ENCODE data around the gene METRN. TPM values are rescaled to one million over a fixed set of nuclear protein-coding genes. Genes with fewer than 3 reads are reported as not detected.

METRN gene
- polyA plus RNA-seq, 3 donors = 0.97 to 5.4 (median 1.7) TPM

DNA sequence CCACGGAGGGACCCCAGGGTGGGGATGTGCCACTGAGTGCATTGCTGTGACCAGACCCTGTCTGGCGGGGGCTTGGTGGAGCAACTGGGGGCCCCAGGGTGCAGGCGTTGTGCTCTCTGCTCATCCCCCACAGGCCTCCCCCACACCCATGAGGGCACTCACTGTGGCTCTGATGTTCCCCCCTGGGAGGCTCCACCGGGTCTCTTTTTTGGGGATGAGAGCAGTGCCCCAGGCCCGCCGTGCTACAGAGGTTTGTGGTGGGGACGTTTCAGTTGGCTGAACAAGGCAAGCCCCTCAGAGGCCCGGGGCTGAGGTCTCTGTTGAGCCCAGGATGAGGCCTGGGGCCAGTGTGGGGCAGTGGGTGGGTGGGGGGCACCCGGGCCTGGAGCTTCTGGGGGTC, 8.8 kb downstream of the METRN start:
- 89% methylated on average over 4 of the region's 9 CpGs for WGBS (ENCODE audit: insufficient coverage)
- H3K9me3 Mint-ChIP-seq = peaks cover 0 to 1% (median 0%) of the 10 kb centered on the region in 7 donors
- no peaks in the 10 kb centered on the region for H3K79me2 ChIP-seq (ENCODE audit: insufficient read depth, low read length)
- DNase-seq = no peak
- no peaks in the 10 kb centered on the region for H3K36me3 ChIP-seq (replicated peaks in 1 of 2; ENCODE audit: control insufficient read depth in 1 of 2, insufficient read depth in 2 of 2, low read length in 2 of 2)
- peaks cover 4 to 5% of the 10 kb centered on the region in 2 donors for H3K36me3 Mint-ChIP-seq
- no peak overlapping the region for H3K4me3 Mint-ChIP-seq
- H3K9me3 ChIP-seq (replicated peaks in 1 of 2; ENCODE audit: control insufficient read depth in 1 of 2, insufficient read depth in 1 of 2, low read length in 2 of 2) = no peaks in the 10 kb centered on the region
- peaks cover 27 to 52% (median 33%) of the 10 kb centered on the region in 3 donors for H3K27me3 Mint-ChIP-seq (ENCODE audit: low read depth in 3 of 3)
- peaks cover 16% of the 10 kb centered on the region for H3K4me1 Mint-ChIP-seq
- H3K4me3 ChIP-seq (replicated peaks in 1 of 3; ENCODE audit: low read depth in 2 of 3, low read length in 3 of 3) = no peak overlapping the region
- H3K27ac Mint-ChIP-seq = peak overlapping the region in 1 of 7 donors; percentile 75
- no peak overlapping the region for H3K4me2 ChIP-seq (replicated peaks; ENCODE audit: extremely low read depth, low read length, poor library complexity, severe bottlenecking)
- H4K20me1 ChIP-seq (ENCODE audit: insufficient read depth, low read length) = peaks cover 20% of the 10 kb centered on the region
- H2AFZ ChIP-seq (ENCODE audit: insufficient read depth, low read depth, low read length, poor library complexity, severe bottlenecking) = no peak overlapping the region
- peaks cover 35 to 51% of the 10 kb centered on the region in 2 donors for H3K4me1 ChIP-seq (ENCODE audit: control insufficient read depth in 1 of 2, insufficient read depth in 2 of 2, low read length in 2 of 2)
- TF ChIP-seq, protein P1, sequence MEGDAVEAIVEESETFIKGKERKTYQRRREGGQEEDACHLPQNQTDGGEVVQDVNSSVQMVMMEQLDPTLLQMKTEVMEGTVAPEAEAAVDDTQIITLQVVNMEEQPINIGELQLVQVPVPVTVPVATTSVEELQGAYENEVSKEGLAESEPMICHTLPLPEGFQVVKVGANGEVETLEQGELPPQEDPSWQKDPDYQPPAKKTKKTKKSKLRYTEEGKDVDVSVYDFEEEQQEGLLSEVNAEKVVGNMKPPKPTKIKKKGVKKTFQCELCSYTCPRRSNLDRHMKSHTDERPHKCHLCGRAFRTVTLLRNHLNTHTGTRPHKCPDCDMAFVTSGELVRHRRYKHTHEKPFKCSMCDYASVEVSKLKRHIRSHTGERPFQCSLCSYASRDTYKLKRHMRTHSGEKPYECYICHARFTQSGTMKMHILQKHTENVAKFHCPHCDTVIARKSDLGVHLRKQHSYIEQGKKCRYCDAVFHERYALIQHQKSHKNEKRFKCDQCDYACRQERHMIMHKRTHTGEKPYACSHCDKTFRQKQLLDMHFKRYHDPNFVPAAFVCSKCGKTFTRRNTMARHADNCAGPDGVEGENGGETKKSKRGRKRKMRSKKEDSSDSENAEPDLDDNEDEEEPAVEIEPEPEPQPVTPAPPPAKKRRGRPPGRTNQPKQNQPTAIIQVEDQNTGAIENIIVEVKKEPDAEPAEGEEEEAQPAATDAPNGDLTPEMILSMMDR (IDR thresholded peaks at IDR 0.05) = no peak
- peaks cover 3 to 47% of the 10 kb centered on the region in 2 donors for H3K27me3 ChIP-seq (ENCODE audit: control insufficient read depth in 2 of 2, insufficient read depth in 2 of 2, low read length in 2 of 2)
- no peak overlapping the region for H3K9ac ChIP-seq (ENCODE audit: insufficient read depth, low read length, poor library complexity, severe bottlenecking)
- H3K27ac ChIP-seq (ENCODE audit: low read depth in 1 of 2, low read length in 2 of 2) = no peak overlapping the region
- intact Hi-C loops (cut with micrococcal nuclease) = no loop called here

DNA sequence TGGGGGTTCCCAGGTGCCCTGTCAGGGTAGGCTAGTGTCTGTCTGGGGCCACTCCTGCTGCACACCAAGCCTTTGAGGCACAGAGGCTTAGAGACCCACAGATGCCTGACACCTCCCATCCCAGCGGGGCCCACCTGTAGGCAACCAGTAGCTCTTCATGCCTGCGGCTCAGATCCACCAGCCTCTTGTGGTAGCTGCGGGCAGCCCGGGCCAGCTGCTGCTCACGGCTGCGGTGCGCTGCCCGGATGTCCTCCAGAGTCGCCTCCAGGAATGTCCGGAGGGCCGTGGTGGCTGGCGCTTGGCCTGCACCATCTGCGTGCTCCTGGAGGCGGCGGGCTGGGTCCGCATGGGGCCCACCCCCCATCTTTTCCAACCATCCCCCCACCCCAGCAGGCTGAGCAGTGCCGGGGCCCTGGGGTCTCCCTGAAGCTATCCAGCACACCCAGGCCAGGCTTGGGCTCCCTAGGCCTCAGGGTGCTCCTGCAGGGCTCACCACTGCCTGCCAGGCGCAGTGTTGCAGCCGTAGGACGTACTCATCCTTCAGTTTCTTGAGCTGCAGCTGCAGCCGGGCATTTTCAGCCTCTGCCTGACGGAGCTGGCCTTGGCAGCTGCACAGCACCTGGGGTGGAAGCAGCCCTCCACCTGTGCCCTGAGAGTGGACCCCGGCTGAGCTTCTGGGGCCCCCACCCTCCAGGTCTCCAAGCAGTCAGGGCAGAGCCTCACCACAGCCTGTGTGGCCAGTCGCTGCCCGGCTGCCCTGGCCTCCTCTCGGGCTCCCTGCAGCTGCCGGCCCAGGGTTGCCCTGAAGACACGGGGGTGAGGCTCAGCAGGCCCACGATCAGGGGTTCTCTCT, 9.5 kb downstream of the METRN start:
- Mint-ChIP-seq H3K4me3 (no peak overlapping the region), H3K9me3 (no peaks in the 10 kb centered on the region), H3K27me3 (ENCODE audit: low read depth in 3 of 3) (peaks cover 20 to 52% (median 29%) of the 10 kb centered on the region in 3 donors), H3K4me1 (peaks cover 18% of the 10 kb centered on the region), H3K27ac (no peak overlapping the region), H3K36me3 (peaks cover 4 to 5% of the 10 kb centered on the region in 2 donors)
- Histone ChIP-seq H3K4me3 (replicated peaks in 1 of 3; ENCODE audit: low read depth in 2 of 3, low read length in 3 of 3) (no peak overlapping the region), H2AFZ (ENCODE audit: insufficient read depth, low read depth, low read length, poor library complexity, severe bottlenecking) (no peak overlapping the region), H3K79me2 (ENCODE audit: insufficient read depth, low read length) (no peaks in the 10 kb centered on the region), H3K27ac (ENCODE audit: low read depth in 1 of 2, low read length in 2 of 2) (no peak overlapping the region), H3K4me1 (ENCODE audit: control insufficient read depth in 1 of 2, insufficient read depth in 2 of 2, low read length in 2 of 2) (peaks cover 35 to 52% of the 10 kb centered on the region in 2 donors), H3K27me3 (ENCODE audit: control insufficient read depth in 2 of 2, insufficient read depth in 2 of 2, low read length in 2 of 2) (peaks cover 3 to 44% of the 10 kb centered on the region in 2 donors), H3K9ac (ENCODE audit: insufficient read depth, low read length, poor library complexity, severe bottlenecking) (no peak overlapping the region), H3K9me3 (replicated peaks in 1 of 2; ENCODE audit: control insufficient read depth in 1 of 2, insufficient read depth in 1 of 2, low read length in 2 of 2) (no peaks in the 10 kb centered on the region), H3K4me2 (replicated peaks; ENCODE audit: extremely low read depth, low read length, poor library complexity, severe bottlenecking) (no peak overlapping the region), H3K36me3 (replicated peaks in 1 of 2; ENCODE audit: control insufficient read depth in 1 of 2, insufficient read depth in 2 of 2, low read length in 2 of 2) (no peaks in the 10 kb centered on the region), H4K20me1 (ENCODE audit: insufficient read depth, low read length) (peaks cover 20% of the 10 kb centered on the region)
- DNase-seq = no peak
- intact Hi-C loops (cut with micrococcal nuclease) = no loop called here
- TF ChIP-seq, protein P1 (IDR thresholded peaks at IDR 0.05) = no peak
- 86% methylated on average over 29 of the region's 29 CpGs for WGBS (ENCODE audit: insufficient coverage)
